ENCODE data around the gene PAPSS2. TPM values are rescaled to one million over a fixed set of nuclear protein-coding genes. Genes with fewer than 3 reads are reported as not detected.

Gene PAPSS2
- polyA plus RNA-seq, 3 donors = 44.8 to 49.3 (median 44.8) TPM

GRCh38 chr10:87668324-87669074 is 8.8 kb downstream of the PAPSS2 start:
- no peak for DNase-seq (ENCODE audit: low read depth in 3 of 3, low spot score in 2 of 3)

- DNase-seq (ENCODE audit: low read depth in 3 of 3, low spot score in 2 of 3) = no peak
Measured at GRCh38 chr10:87669752-87670151, 10.1 kb downstream of the PAPSS2 start.

GRCh38 chr10:87670586-87670985 is 10.9 kb downstream of the PAPSS2 start:
- no peak for DNase-seq (ENCODE audit: low read depth in 3 of 3, low spot score in 2 of 3)

- DNase-seq (ENCODE audit: low read depth in 3 of 3, low spot score in 2 of 3) = no peak
Measured at GRCh38 chr10:87671139-87671815, 11.6 kb downstream of the PAPSS2 start.

GRCh38 chr10:87672551-87672950 is 12.9 kb downstream of the PAPSS2 start:
- DNase-seq (ENCODE audit: low read depth in 3 of 3, low spot score in 2 of 3) = no peak

- DNase-seq (ENCODE audit: low read depth in 3 of 3, low spot score in 2 of 3) = no peak
Measured at GRCh38 chr10:87674943-87675342, 15.3 kb downstream of the PAPSS2 start.

- no peak for DNase-seq (ENCODE audit: low read depth in 3 of 3, low spot score in 2 of 3)
Measured at GRCh38 chr10:87675396-87676376, 16.0 kb downstream of the PAPSS2 start.

GRCh38 chr10:87677595-87677994 is 17.9 kb downstream of the PAPSS2 start:
- DNase-seq (ENCODE audit: low read depth in 3 of 3, low spot score in 2 of 3) = no peak

GRCh38 chr10:87678302-87678701 is 18.6 kb downstream of the PAPSS2 start:
- no peak for DNase-seq (ENCODE audit: low read depth in 3 of 3, low spot score in 2 of 3)

GRCh38 chr10:87683356-87683755 is 23.7 kb downstream of the PAPSS2 start:
- no peak for DNase-seq (ENCODE audit: low read depth in 3 of 3, low spot score in 2 of 3)

- DNase-seq (ENCODE audit: low read depth in 3 of 3, low spot score in 2 of 3) = no peak
Measured at GRCh38 chr10:87684001-87684638, 24.4 kb downstream of the PAPSS2 start.

- DNase-seq (ENCODE audit: low read depth in 3 of 3, low spot score in 2 of 3) = no peak
Measured at GRCh38 chr10:87685832-87686574, 26.3 kb downstream of the PAPSS2 start.

GRCh38 chr10:87691506-87692070 is 31.9 kb downstream of the PAPSS2 start:
- DNase-seq (ENCODE audit: low read depth in 3 of 3, low spot score in 2 of 3) = no peak

- no peak for DNase-seq (ENCODE audit: low read depth in 3 of 3, low spot score in 2 of 3)
Measured at GRCh38 chr10:87692956-87693484, 33.3 kb downstream of the PAPSS2 start.

GRCh38 chr10:87694011-87694794 is 34.5 kb downstream of the PAPSS2 start:
- no peak for DNase-seq (ENCODE audit: low read depth in 3 of 3, low spot score in 2 of 3)

- no peak for DNase-seq (ENCODE audit: low read depth in 3 of 3, low spot score in 2 of 3)
Measured at GRCh38 chr10:87695074-87695473, 35.4 kb downstream of the PAPSS2 start.

GRCh38 chr10:87696922-87697745 is 37.5 kb downstream of the PAPSS2 start:
- DNase-seq (ENCODE audit: low read depth in 3 of 3, low spot score in 2 of 3) = no peak

All from right renal cortex interstitium (tissue), 3 donors.